GM18511 (cell line): Measurements from ENCODE around the gene SLC25A41.

Source experiments
- ATAC-seq: cut with Tn5 transposase; IDR thresholded peaks from one replicate; pipeline ENCODE4 v1.9.1; 2021; ENCODE audit warnings: mild to moderate bottlenecking, moderate library complexity; ENCODE audit not compliant: unreplicated experiment

The SLC25A41 gene

GRCh38 chr19:6376512-6377190, 56.9 kb downstream of the SLC25A41 start:
- no peak for ATAC-seq
